ENCODE results near the gene DMRT1. TPM values are rescaled to one million over a fixed set of nuclear protein-coding genes. Genes with fewer than 3 reads are reported as not detected.

DMRT1 gene
- total and polyA plus RNA-seq, 9 of the 15 experiments (the other 6 are each of a cell fraction or from before 2014, with no cell fraction given): not detected

DNA sequence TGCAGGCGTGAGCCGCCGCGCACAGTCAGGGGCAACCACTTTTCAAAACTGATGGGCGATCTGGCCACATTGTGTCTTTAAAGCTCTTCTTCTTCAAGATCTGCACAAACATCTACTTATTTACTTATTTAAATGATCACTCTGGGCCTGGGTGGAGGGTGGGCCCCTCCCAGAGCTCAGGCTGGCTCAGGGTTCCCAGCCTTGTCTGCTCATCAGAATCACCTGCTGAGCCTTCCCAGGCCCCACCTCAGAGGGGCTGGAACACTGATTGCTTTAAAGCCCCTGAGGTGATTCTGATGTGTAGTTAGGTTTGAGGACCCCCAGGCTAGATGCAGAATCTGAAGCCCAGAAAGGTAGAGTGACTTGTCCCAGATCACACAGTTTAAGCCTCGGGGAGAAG lies 45.6 kb upstream of the DMRT1 start (continued):
- TF ChIP-seq, protein P1, sequence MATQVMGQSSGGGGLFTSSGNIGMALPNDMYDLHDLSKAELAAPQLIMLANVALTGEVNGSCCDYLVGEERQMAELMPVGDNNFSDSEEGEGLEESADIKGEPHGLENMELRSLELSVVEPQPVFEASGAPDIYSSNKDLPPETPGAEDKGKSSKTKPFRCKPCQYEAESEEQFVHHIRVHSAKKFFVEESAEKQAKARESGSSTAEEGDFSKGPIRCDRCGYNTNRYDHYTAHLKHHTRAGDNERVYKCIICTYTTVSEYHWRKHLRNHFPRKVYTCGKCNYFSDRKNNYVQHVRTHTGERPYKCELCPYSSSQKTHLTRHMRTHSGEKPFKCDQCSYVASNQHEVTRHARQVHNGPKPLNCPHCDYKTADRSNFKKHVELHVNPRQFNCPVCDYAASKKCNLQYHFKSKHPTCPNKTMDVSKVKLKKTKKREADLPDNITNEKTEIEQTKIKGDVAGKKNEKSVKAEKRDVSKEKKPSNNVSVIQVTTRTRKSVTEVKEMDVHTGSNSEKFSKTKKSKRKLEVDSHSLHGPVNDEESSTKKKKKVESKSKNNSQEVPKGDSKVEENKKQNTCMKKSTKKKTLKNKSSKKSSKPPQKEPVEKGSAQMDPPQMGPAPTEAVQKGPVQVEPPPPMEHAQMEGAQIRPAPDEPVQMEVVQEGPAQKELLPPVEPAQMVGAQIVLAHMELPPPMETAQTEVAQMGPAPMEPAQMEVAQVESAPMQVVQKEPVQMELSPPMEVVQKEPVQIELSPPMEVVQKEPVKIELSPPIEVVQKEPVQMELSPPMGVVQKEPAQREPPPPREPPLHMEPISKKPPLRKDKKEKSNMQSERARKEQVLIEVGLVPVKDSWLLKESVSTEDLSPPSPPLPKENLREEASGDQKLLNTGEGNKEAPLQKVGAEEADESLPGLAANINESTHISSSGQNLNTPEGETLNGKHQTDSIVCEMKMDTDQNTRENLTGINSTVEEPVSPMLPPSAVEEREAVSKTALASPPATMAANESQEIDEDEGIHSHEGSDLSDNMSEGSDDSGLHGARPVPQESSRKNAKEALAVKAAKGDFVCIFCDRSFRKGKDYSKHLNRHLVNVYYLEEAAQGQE (IDR thresholded peaks at IDR 0.05; ENCODE audit: borderline replicate concordance): no peak
- TF ChIP-seq, protein P1 (CRISPR knock-in tag; IDR thresholded peaks at IDR 0.05; ENCODE audit: low read depth): no peak
- TF ChIP-seq ZNF444 (CRISPR knock-in tag; IDR thresholded peaks at IDR 0.05) (no peak), TAL1 (IDR thresholded peaks at IDR 0.05) (no peak)

Data from K562 (cell line).